H1 (cell line): ENCODE data around the gene ASCL5. TPM values are rescaled to one million over a fixed set of nuclear protein-coding genes. Genes with fewer than 3 reads are reported as not detected.

ENCODE experiments used
- CTCF ChIA-PET: fragments of 300-600 bp; sonication (Branson Sonifier 250); formaldehyde crosslinking; loops from one replicate; lab custom pipeline; 2021; ENCODE audit not compliant: partially characterized antibody; lab: Charles Lee
- POLR2A ChIA-PET: fragments of 300-600 bp; sonication (Branson Sonifier 250); formaldehyde crosslinking; loops from one replicate; lab custom pipeline; 2021; ENCODE audit warnings: inconsistent platforms; ENCODE audit not compliant: partially characterized antibody; lab: Charles Lee
- DNase-seq, 2 experiments: peaks; one replicate each; pipeline versions ENCODE4 v3.0.0 to v3.0.0-alpha.2; 2010 to 2022; ENCODE audit warnings: low spot score in 2 of 2, low read depth in 1 of 2, mixed read lengths in 1 of 2
- FAIRE-seq: peaks from 2 replicates; lab custom pipeline; 2011; peaks lifted over from hg19 to GRCh38; lab: Jason Lieb, UNC
- H2AFZ ChIP-seq: 2 replicates; pipeline ENCODE4 v1.8.1; 2012; ENCODE audit warnings: low read length, inconsistent platforms
- H2AK5ac ChIP-seq: 2 replicates; pipeline ENCODE4 v1.6.1; 2013; ENCODE audit warnings: low read depth, low read length
- H2BK120ac ChIP-seq: replicated peaks from 2 replicates; pipeline ENCODE3; 2013; ENCODE audit warnings: low read depth, low read length, inconsistent platforms
- H2BK12ac ChIP-seq: 2 replicates; pipeline ENCODE4 v1.6.1; 2013; ENCODE audit warnings: low read depth, low read length
- H2BK15ac ChIP-seq: 2 replicates; pipeline ENCODE4 v1.6.1; 2013; ENCODE audit warnings: low read length
- H2BK20ac ChIP-seq: 2 replicates; pipeline ENCODE4 v1.6.1; 2013; ENCODE audit warnings: low read length
- H2BK5ac ChIP-seq: 2 replicates; pipeline ENCODE4 v1.6.1; 2013; ENCODE audit warnings: low read depth, low read length
- H3K14ac ChIP-seq: 2 replicates; pipeline ENCODE4 v1.6.1; 2013; ENCODE audit warnings: inconsistent platforms; ENCODE audit not compliant: insufficient read length
- H3K18ac ChIP-seq: 2 replicates; pipeline ENCODE4 v1.6.1; 2013; ENCODE audit warnings: low read length; ENCODE audit errors: extremely low read depth
- H3K23ac ChIP-seq: 2 replicates; pipeline ENCODE4 v1.6.1; 2013; ENCODE audit warnings: inconsistent platforms; ENCODE audit not compliant: insufficient read length
- H3K23me2 ChIP-seq: 2 replicates; pipeline ENCODE4 v1.6.1; 2013; ENCODE audit warnings: low read depth, low read length
- H3K27ac ChIP-seq: 2 replicates; pipeline ENCODE4 v1.6.1; 2011; ENCODE audit warnings: low read depth, low read length, inconsistent platforms
- H3K27me3 ChIP-seq, 4 experiments: replicated peaks in 1 of 4; 1 replicate in 1 of 4; 2 replicates in 3 of 4; pipeline versions ENCODE4 v1.6.1 to v1.8.1; 2011 to 2013; ENCODE audit warnings: low read length in 3 of 4, mild to moderate bottlenecking in 3 of 4, inconsistent platforms in 2 of 4, mixed read lengths in 2 of 4, moderate library complexity in 1 of 4; ENCODE audit not compliant: control insufficient read depth in 3 of 4, insufficient read depth in 3 of 4; ENCODE audit errors: extremely low read depth in 1 of 4
- H3K36me3 ChIP-seq, 4 experiments: 2 replicates each; pipeline versions ENCODE4 v1.6.1 to v1.8.1; 2011 to 2013; ENCODE audit warnings: mild to moderate bottlenecking in 4 of 4, low read length in 3 of 4, moderate library complexity in 2 of 4, control low read depth in 1 of 4, inconsistent platforms in 1 of 4; ENCODE audit not compliant: insufficient read depth in 4 of 4, control insufficient read depth in 2 of 4
- H3K4ac ChIP-seq: replicated peaks from 2 replicates; pipeline ENCODE3; 2013; ENCODE audit warnings: low read length, low read depth, mixed read lengths, inconsistent platforms; ENCODE audit not compliant: insufficient read length
- H3K4me1 ChIP-seq, 4 experiments: replicated peaks in 1 of 4; 1 replicate in 1 of 4; 2 replicates in 3 of 4; pipeline versions ENCODE4 v1.6.1 to v1.8.1; 2011 to 2013; ENCODE audit warnings: low read length in 3 of 4, inconsistent platforms in 2 of 4, mixed read lengths in 1 of 4; ENCODE audit not compliant: insufficient read depth in 4 of 4, control insufficient read depth in 3 of 4
- H3K4me2 ChIP-seq, 2 experiments: 2 replicates each; pipeline versions ENCODE4 v1.6.1 to v1.8.1; 2011 to 2013; ENCODE audit warnings: low read depth in 2 of 2, low read length in 2 of 2, control low read depth in 1 of 2, inconsistent platforms in 1 of 2, mild to moderate bottlenecking in 1 of 2; ENCODE audit not compliant: insufficient read depth in 1 of 2
- H3K4me3 ChIP-seq, 4 experiments: fragments of 200-600, 300-600 bp in 1 of 4; sonication (generic), shearing (Covaris generic), sonication (Bioruptor Twin) in 1 of 4; 2 replicates each; pipeline versions ENCODE4 v1.5.1 to v1.8.1; 2011 to 2016; ENCODE audit warnings: low read length in 4 of 4, low read depth in 3 of 4, control low read depth in 2 of 4, inconsistent platforms in 2 of 4, mild to moderate bottlenecking in 2 of 4, mixed read lengths in 1 of 4, moderate library complexity in 1 of 4; ENCODE audit not compliant: insufficient read depth in 2 of 4; ENCODE audit errors: extremely low read depth in 1 of 4
- H3K56ac ChIP-seq: replicated peaks from 2 replicates; pipeline ENCODE3; 2013; ENCODE audit warnings: low read depth, mild to moderate bottlenecking, mixed read lengths, low read length, inconsistent platforms; ENCODE audit not compliant: insufficient read length
- H3K79me1 ChIP-seq: 2 replicates; pipeline ENCODE4 v1.6.1; 2013; ENCODE audit warnings: low read depth, low read length, control low read depth
- H3K79me2 ChIP-seq, 2 experiments: 2 replicates each; pipeline versions ENCODE4 v1.6.1 to v1.8.1; 2012 to 2013; ENCODE audit warnings: low read length in 2 of 2, mild to moderate bottlenecking in 2 of 2, inconsistent platforms in 1 of 2; ENCODE audit not compliant: insufficient read depth in 2 of 2, control insufficient read depth in 1 of 2
- H3K9ac ChIP-seq, 4 experiments: replicated peaks in 1 of 4; 1 replicate in 1 of 4; 2 replicates in 3 of 4; pipeline versions ENCODE4 v1.6.1 to v1.8.1; 2011 to 2013; ENCODE audit warnings: low read depth in 3 of 4, low read length in 3 of 4, control low read depth in 2 of 4, mild to moderate bottlenecking in 2 of 4, moderate library complexity in 2 of 4, inconsistent platforms in 1 of 4; ENCODE audit errors: extremely low read depth in 1 of 4
- H3K9me3 ChIP-seq, 2 experiments: 2 replicates each; pipeline versions ENCODE4 v1.6.1 to v1.8.1; 2012 to 2013; ENCODE audit warnings: mild to moderate bottlenecking in 2 of 2, moderate library complexity in 2 of 2, control low read depth in 1 of 2, inconsistent platforms in 1 of 2, low read depth in 1 of 2, low read length in 1 of 2, mixed read lengths in 1 of 2; ENCODE audit not compliant: insufficient read depth in 2 of 2
- H4K20me1 ChIP-seq, 2 experiments: replicated peaks in 1 of 2; 2 replicates each; pipeline versions ENCODE3 to v1.8.1; 2011 to 2013; ENCODE audit warnings: inconsistent platforms in 2 of 2, low read length in 2 of 2, mild to moderate bottlenecking in 1 of 2; ENCODE audit not compliant: insufficient read depth in 2 of 2, control insufficient read depth in 1 of 2
- H4K5ac ChIP-seq: 2 replicates; pipeline ENCODE4 v1.6.1; 2013; ENCODE audit warnings: low read length, low read depth, mixed read lengths, inconsistent platforms; ENCODE audit not compliant: insufficient read length
- H4K8ac ChIP-seq: 2 replicates; pipeline ENCODE4 v1.8.0; 2013; ENCODE audit warnings: mild to moderate bottlenecking, moderate library complexity, low read length, inconsistent platforms; ENCODE audit not compliant: insufficient read depth; ENCODE audit errors: extremely low read depth
- H4K91ac ChIP-seq: replicated peaks from 2 replicates; pipeline ENCODE3; 2013; ENCODE audit warnings: low read length, mixed read lengths, inconsistent platforms; ENCODE audit not compliant: insufficient read length
- POLR2A ChIP-seq, 2 experiments: IDR thresholded peaks; 1 replicate in 1 of 2; 2 replicates in 1 of 2; pipeline ENCODE4 v1.6.1; 2011; ENCODE audit warnings: low read depth in 2 of 2, low read length in 2 of 2, mild to moderate bottlenecking in 2 of 2; ENCODE audit errors: control extremely low read depth in 1 of 2
- whole genome bisulfite sequencing, 2 experiments: shearing (Covaris generic) in 1 of 2; methylation state at CpG; one replicate each; pipeline versions ENCODE4 v1.1.6 to v1.1.7; 2013 to 2015; ENCODE audit warnings: low lambda C conversion rate in 2 of 2, mixed read lengths in 2 of 2, inconsistent platforms in 1 of 2, low coverage in 1 of 2, missing lambda C conversion rate in 1 of 2; ENCODE audit not compliant: insufficient replicate concordance in 2 of 2, insufficient coverage in 1 of 2, insufficient read length in 1 of 2; ENCODE audit errors: extremely low coverage in 1 of 2, missing lambda C conversion rate in 1 of 2; 5-methylcytosine and 5-hydroxymethylcytosine counted together
- polyA plus RNA-seq, 7 experiments: library from polyadenylated mRNA; depleted of rRNA in 3 of 7; stranded (reverse) in 5 of 7; unstranded in 2 of 7; fragments of >200 nt in 5 of 7; fragments of 200-250 nt in 2 of 7; gene quantifications; 1 replicate in 5 of 7; 2 replicates in 1 of 7; 4 replicates in 1 of 7; pipeline versions ENCODE4 v1.2.1 to v1.2.3, GENCODE V29; 2011 to 2013; ENCODE audit warnings: missing spikeins in 2 of 7, mixed read lengths in 2 of 7
- total RNA-seq: library from RNA; stranded (reverse); fragmentation: NEBNext Ultra II Directional; extraction: Animal tissue kit (Norgen Biotek cat#: 25700); gene quantifications from 2 replicates; pipeline ENCODE4 v1.2.1, GENCODE V29; 2021

The ASCL5 gene
- total and polyA plus RNA-seq, 2 of the 8 experiments (the other 6 are each of a cell fraction or from before 2014, with no cell fraction given) = 0.29 to 0.41 TPM

GRCh38 chr1:201175820-201176500, 49.0 kb upstream of the ASCL5 start:
- DNase-seq = no peak
- H3K79me2 ChIP-seq = no peaks in the 10 kb centered on the region
- peaks cover 3 to 5% (median 4%) of the 10 kb centered on the region in 4 experiments; a peak in 5 of 7 replicates for H3K4me1 ChIP-seq
- no peak for TF ChIP-seq POLR2A (IDR thresholded peaks at IDR 0.05; ENCODE audit: control extremely low read depth in 1 of 2, low read depth in 2 of 2, low read length in 2 of 2)
- no peak overlapping the region for H2AFZ ChIP-seq
- H2BK5ac ChIP-seq = no peak overlapping the region
- no peaks in the 10 kb centered on the region for H3K9me3 ChIP-seq
- H3K36me3 ChIP-seq = no peaks in the 10 kb centered on the region; a peak in 1 of 8 replicates
- no peak overlapping the region for H3K27ac ChIP-seq
- no peak overlapping the region for H4K8ac ChIP-seq
- H2BK15ac ChIP-seq = no peak overlapping the region
- H3K23me2 ChIP-seq = peaks cover 3% of the 10 kb centered on the region; the same call in 1 of the 2 replicates
- peaks cover 0 to 5% (median 3%) of the 10 kb centered on the region in 4 experiments; a peak in 3 of 7 replicates for H3K27me3 ChIP-seq
- no peak for FAIRE-seq
- no peak overlapping the region for H4K5ac ChIP-seq
- no peak overlapping the region for H2AK5ac ChIP-seq
- POLR2A ChIA-PET = interaction anchor here (1.1 to 1.5 kb wide), 2 partner anchors 15 to 200 kb away, joined by 3 read pairs; partner anchors contain the start of gene IGFN1
- H2BK12ac ChIP-seq = no peak overlapping the region
- CTCF ChIA-PET = interaction anchor here (0.8 to 3.1 kb wide), 7 partner anchors 8 to 84 kb away, joined by 3 to 8 read pairs (median 3); no protein-coding TSS in a partner anchor
- no peaks in the 10 kb centered on the region for H4K20me1 ChIP-seq
- no peak overlapping the region for H3K23ac ChIP-seq
- no peak overlapping the region for H3K4me2 ChIP-seq
- no peaks in the 10 kb centered on the region for H3K79me1 ChIP-seq
- H3K9ac ChIP-seq = no peak overlapping the region
- H3K4ac ChIP-seq = no peak overlapping the region
- H4K91ac ChIP-seq = no peak overlapping the region
- 0 out of 2 replicates have a peak overlapping the region, but pooled peaks have one; percentile 21 for H2BK20ac ChIP-seq
- no peak overlapping the region for H3K18ac ChIP-seq
- H3K56ac ChIP-seq = no peak overlapping the region
- H3K14ac ChIP-seq = no peak overlapping the region
- WGBS, 2 experiments = 81% methylated on average over 7 of the region's 7 CpGs; no CpG with 5 or more reads in 1 of the 2 experiments
- no peak overlapping the region for H2BK120ac ChIP-seq
- H3K4me3 ChIP-seq = no peak overlapping the region
